Type B pancreatic cell (in vitro differentiated cells): Measurements from ENCODE around the gene CFAP43. TPM values are rescaled to one million over a fixed set of nuclear protein-coding genes. Genes with fewer than 3 reads are reported as not detected.
A peak's percentile ranks its signal among the peaks of the same experiment; 100 is the strongest.

ENCODE experiments used
- DNase-seq: peaks from one replicate; pipeline ENCODE4 v3.0.0; 2021; ENCODE audit warnings: mixed read lengths; ENCODE audit not compliant: unreplicated experiment; ENCODE audit errors: extremely low spot score
- H3K27ac Mint-ChIP-seq: 2 replicates; pipeline ENCODE4 v1.8.0; 2021; ENCODE audit warnings: mild to moderate bottlenecking, mixed read lengths
- H3K27me3 Mint-ChIP-seq: 2 replicates; pipeline ENCODE4 v1.8.0; 2021; ENCODE audit warnings: mixed read lengths
- H3K36me3 Mint-ChIP-seq: 2 replicates; pipeline ENCODE4 v1.8.0; 2021; ENCODE audit warnings: mixed read lengths
- H3K4me1 Mint-ChIP-seq: one replicate; pipeline ENCODE4 v1.8.0; 2021; ENCODE audit warnings: mixed read lengths; ENCODE audit not compliant: unreplicated experiment
- H3K4me3 Mint-ChIP-seq: 2 replicates; pipeline ENCODE4 v1.8.0; 2021; ENCODE audit warnings: mild to moderate bottlenecking, mixed read lengths
- H3K9me3 Mint-ChIP-seq: 2 replicates; pipeline ENCODE4 v1.8.0; 2021; ENCODE audit warnings: mixed read lengths
- CTCF ChIP-seq: fragments of 200-600 bp; sonication (generic); conservative IDR thresholded peaks from 2 replicates; pipeline ENCODE4 v1.5.0; 2021; ENCODE audit warnings: antibody characterized with exemption, mild to moderate bottlenecking
- total RNA-seq: library from RNA; stranded (reverse); gene quantifications from 2 replicates; pipeline ENCODE4 v1.2.1, GENCODE V29; 2021; ENCODE audit warnings: low replicate concordance

The CFAP43 gene
- total RNA-seq, 1 donor from 2014 or later = 7.6 TPM

GRCh38 chr10:104122225-104123107 lies 109.7 kb downstream of the CFAP43 start:
- peaks cover 31% of the 10 kb centered on the region for H3K4me1 Mint-ChIP-seq
- no peak for DNase-seq
- peak overlapping the region; percentile 89 for H3K4me3 Mint-ChIP-seq
- H3K27ac Mint-ChIP-seq = peak overlapping the region; percentile 99
- peaks cover 8% of the 10 kb centered on the region for H3K36me3 Mint-ChIP-seq
- H3K27me3 Mint-ChIP-seq = no peaks in the 10 kb centered on the region
- no peak for TF ChIP-seq CTCF
- no peaks in the 10 kb centered on the region for H3K9me3 Mint-ChIP-seq

GRCh38 chr10:104121485-104122224 lies 110.5 kb downstream of the CFAP43 start, which contains the start of gene SFR1:
SFR1 (plus strand) TSS chr10:104122171; CDS start chr10:104122184, 13 bp downstream.
- no peaks in the 10 kb centered on the region for H3K9me3 Mint-ChIP-seq
- H3K36me3 Mint-ChIP-seq = peaks cover under 1% of the 10 kb centered on the region
- H3K4me1 Mint-ChIP-seq = peaks cover 31% of the 10 kb centered on the region
- H3K27ac Mint-ChIP-seq = peak within 1 kb of the TSS; percentile 99
- H3K4me3 Mint-ChIP-seq = peak within 1 kb of the TSS; percentile 89
- H3K27me3 Mint-ChIP-seq = no peaks in the 10 kb centered on the region
- TF ChIP-seq CTCF = peak; percentile 76
- DNase-seq = peak; percentile 100

GRCh38 chr10:104120903-104121484 lies 111.2 kb downstream of the CFAP43 start:
- Mint-ChIP-seq H3K36me3 (no peaks in the 10 kb centered on the region), H3K4me1 (peaks cover 31% of the 10 kb centered on the region), H3K9me3 (no peaks in the 10 kb centered on the region), H3K27me3 (no peaks in the 10 kb centered on the region), H3K4me3 (peak overlapping the region; percentile 89), H3K27ac (peak overlapping the region; percentile 99)
- no peak for TF ChIP-seq CTCF
- DNase-seq = peak; percentile 76

- DNase-seq = no peak
- peak overlapping the region; percentile 99 for H3K27ac Mint-ChIP-seq
- peak overlapping the region; percentile 89 for H3K4me3 Mint-ChIP-seq
- no peak for TF ChIP-seq CTCF
- no peaks in the 10 kb centered on the region for H3K27me3 Mint-ChIP-seq
- H3K4me1 Mint-ChIP-seq = peaks cover 31% of the 10 kb centered on the region
- no peaks in the 10 kb centered on the region for H3K9me3 Mint-ChIP-seq
- H3K36me3 Mint-ChIP-seq = no peaks in the 10 kb centered on the region
Observed at GRCh38 chr10:104120512-104120902, 111.7 kb downstream of the CFAP43 start.

GRCh38 chr10:104119996-104120395 lies 112.2 kb downstream of the CFAP43 start:
- Mint-ChIP-seq H3K9me3 (no peaks in the 10 kb centered on the region), H3K27ac (peak overlapping the region; percentile 99), H3K27me3 (no peaks in the 10 kb centered on the region), H3K4me1 (peaks cover 31% of the 10 kb centered on the region), H3K4me3 (peak overlapping the region; percentile 57), H3K36me3 (no peaks in the 10 kb centered on the region)
- no peak for TF ChIP-seq CTCF
- DNase-seq = no peak
